SU-DHL-6 (cell line): Measurements from ENCODE around the gene ARPP21.

ENCODE experiments used
- H2AFZ ChIP-seq: fragments of 200-600 bp; sonication (generic); 2 replicates; pipeline ENCODE4 v1.6.1; 2014; ENCODE audit warnings: low read depth, mild to moderate bottlenecking, moderate library complexity, mixed read lengths, antibody characterized with exemption, low read length; ENCODE audit not compliant: severe bottlenecking
- H3F3A ChIP-seq: fragments of 200-600 bp; shearing (Covaris generic); 2 replicates; pipeline ENCODE4 v1.6.0; 2016; ENCODE audit warnings: antibody characterized with exemption, mild to moderate bottlenecking; ENCODE audit not compliant: insufficient read depth
- H3K27ac ChIP-seq: fragments of 200-600 bp; sonication (generic); 2 replicates; pipeline ENCODE4 v1.5.1; 2016; ENCODE audit warnings: low read depth, mild to moderate bottlenecking, low read length, moderate library complexity, mixed read lengths
- H3K27me3 ChIP-seq: fragments of 200-600 bp; sonication (generic), shearing (Covaris generic); 2 replicates; pipeline ENCODE4 v1.6.0; 2014; ENCODE audit warnings: mild to moderate bottlenecking, low read length
- H3K36me3 ChIP-seq: fragments of 200-600 bp; sonication (generic); 2 replicates; pipeline ENCODE4 v1.6.1; 2014; ENCODE audit warnings: mild to moderate bottlenecking, low read length, mixed read lengths
- H3K4me2 ChIP-seq: fragments of 300-600, 200-600 bp; shearing (Covaris generic), sonication (generic); 2 replicates; pipeline ENCODE4 v1.6.0; 2014; ENCODE audit warnings: low read length, low read depth, mild to moderate bottlenecking; ENCODE audit not compliant: poor library complexity, severe bottlenecking
- H3K4me3 ChIP-seq: fragments of 200-600 bp; sonication (generic); 2 replicates; pipeline ENCODE4 v1.5.1; 2014; ENCODE audit warnings: antibody characterized with exemption, low read length, mild to moderate bottlenecking, mixed read lengths; ENCODE audit not compliant: insufficient read depth, poor library complexity, severe bottlenecking
- H3K79me2 ChIP-seq: fragments of 200-600 bp; sonication (generic); 2 replicates; pipeline ENCODE4 v1.6.1; 2014; ENCODE audit warnings: mild to moderate bottlenecking, low read length, moderate library complexity; ENCODE audit not compliant: insufficient read depth
- H3K9ac ChIP-seq: fragments of 200-600 bp; sonication (generic); 2 replicates; pipeline ENCODE4 v1.7.0; 2014; ENCODE audit warnings: mild to moderate bottlenecking, low read length
- H3K9me2 ChIP-seq: fragments of 200-600 bp; sonication (generic); replicated peaks from 2 replicates; pipeline ENCODE4 v1.6.1; 2014; ENCODE audit warnings: low read length; ENCODE audit not compliant: insufficient read depth
- H3K9me3 ChIP-seq: fragments of 200-600 bp; sonication (generic); 2 replicates; pipeline ENCODE4 v1.6.1; 2014; ENCODE audit warnings: low read length, mixed read lengths; ENCODE audit not compliant: insufficient read depth
- H4K20me1 ChIP-seq: fragments of 200-600 bp; sonication (generic); 2 replicates; pipeline ENCODE4 v1.6.1; 2014; ENCODE audit warnings: low read depth, mild to moderate bottlenecking, antibody characterized with exemption, low read length, moderate library complexity, mixed read lengths
- CTCF ChIP-seq: fragments of 200-600 bp; sonication (generic); IDR thresholded peaks from one replicate; pipeline ENCODE4 v1.5.1; 2017; ENCODE audit warnings: antibody characterized with exemption, mild to moderate bottlenecking, low read length, moderate library complexity; ENCODE audit not compliant: insufficient read depth, poor library complexity, severe bottlenecking
- EZH2phosphoT487 ChIP-seq: fragments of 200-600 bp; sonication (generic), shearing (Covaris generic); conservative IDR thresholded peaks from 2 replicates; pipeline ENCODE4 v1.6.1; 2018; ENCODE audit warnings: mild to moderate bottlenecking, antibody characterized with exemption, low read length, moderate library complexity, mixed read lengths

Gene ARPP21

GRCh38 chr3:35751207-35751606 is 111.9 kb downstream of the ARPP21 start:
- TF ChIP-seq EZH2phosphoT487 (no peak), CTCF (no peak)
- Histone ChIP-seq H3F3A (no peaks in the 10 kb centered on the region), H3K79me2 (no peaks in the 10 kb centered on the region), H4K20me1 (no peaks in the 10 kb centered on the region), H3K4me2 (no peak overlapping the region), H3K36me3 (no peaks in the 10 kb centered on the region), H3K27me3 (no peaks in the 10 kb centered on the region), H3K9ac (no peak overlapping the region), H3K9me3 (no peaks in the 10 kb centered on the region), H2AFZ (no peak overlapping the region), H3K9me2 (no peaks in the 10 kb centered on the region), H3K4me3 (no peak overlapping the region), H3K27ac (no peak overlapping the region)

GRCh38 chr3:35757991-35758757 is 118.8 kb downstream of the ARPP21 start:
- Histone ChIP-seq H3K9ac (no peak overlapping the region), H3K4me3 (no peak overlapping the region), H3K27me3 (no peaks in the 10 kb centered on the region), H4K20me1 (no peaks in the 10 kb centered on the region), H3K9me3 (no peaks in the 10 kb centered on the region), H3K36me3 (no peaks in the 10 kb centered on the region), H3K9me2 (no peaks in the 10 kb centered on the region), H3F3A (no peaks in the 10 kb centered on the region), H3K27ac (no peak overlapping the region), H2AFZ (no peak overlapping the region), H3K4me2 (no peak overlapping the region), H3K79me2 (no peaks in the 10 kb centered on the region)
- TF ChIP-seq CTCF (no peak), EZH2phosphoT487 (no peak)

GRCh38 chr3:35760146-35760545 is 120.8 kb downstream of the ARPP21 start:
- Histone ChIP-seq H3K9me3 (no peaks in the 10 kb centered on the region), H3K4me2 (no peak overlapping the region), H3K27ac (no peak overlapping the region), H3F3A (no peaks in the 10 kb centered on the region), H3K4me3 (no peak overlapping the region), H3K9me2 (no peaks in the 10 kb centered on the region), H3K27me3 (no peaks in the 10 kb centered on the region), H3K9ac (no peak overlapping the region), H3K36me3 (no peaks in the 10 kb centered on the region), H2AFZ (no peak overlapping the region), H3K79me2 (no peaks in the 10 kb centered on the region), H4K20me1 (no peaks in the 10 kb centered on the region)
- TF ChIP-seq CTCF = no peak
- TF ChIP-seq EZH2phosphoT487 = no peak
